ENCODE data around the gene RNF215.

RNF215 gene

DNA sequence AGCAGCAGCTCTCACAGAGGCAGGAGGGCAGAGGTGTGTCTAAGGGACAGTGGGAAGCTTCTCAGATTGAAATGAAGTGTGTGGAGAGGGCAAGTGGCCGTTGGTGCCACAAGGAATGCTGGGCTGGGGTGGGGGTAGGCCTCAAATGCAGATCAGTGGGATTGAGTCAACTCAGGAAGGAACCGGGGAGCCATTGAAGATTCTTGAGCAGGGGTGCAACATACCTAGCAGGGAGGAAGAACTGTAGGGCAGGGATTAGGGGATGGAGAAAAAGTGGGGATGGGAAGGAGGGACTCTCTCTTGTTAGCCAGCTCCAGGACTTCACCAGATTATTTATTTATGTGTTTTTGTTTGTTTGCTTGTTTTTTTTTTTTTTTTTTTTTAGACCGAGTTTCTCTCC, 6.7 kb upstream of the RNF215 start:
- no peak for DNase-seq

DNA sequence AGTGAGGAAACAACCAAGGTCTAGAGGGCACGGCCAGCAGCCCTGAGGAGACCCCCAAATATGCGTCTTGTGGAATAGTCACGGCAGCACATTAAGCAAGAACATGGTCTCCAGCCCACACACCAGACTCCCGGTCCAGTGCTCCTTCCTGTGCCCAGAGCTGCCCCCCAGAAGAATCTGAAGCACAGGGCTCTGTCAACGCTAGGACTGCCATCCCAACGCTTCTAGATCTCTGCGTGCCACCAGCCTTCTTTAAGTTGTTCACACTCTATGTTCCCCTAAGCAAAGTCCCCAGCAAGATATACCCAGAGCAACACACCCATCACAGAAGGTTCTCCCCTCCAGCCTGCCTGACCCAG, 6.1 kb upstream of the RNF215 start:
- no peak for DNase-seq

DNA sequence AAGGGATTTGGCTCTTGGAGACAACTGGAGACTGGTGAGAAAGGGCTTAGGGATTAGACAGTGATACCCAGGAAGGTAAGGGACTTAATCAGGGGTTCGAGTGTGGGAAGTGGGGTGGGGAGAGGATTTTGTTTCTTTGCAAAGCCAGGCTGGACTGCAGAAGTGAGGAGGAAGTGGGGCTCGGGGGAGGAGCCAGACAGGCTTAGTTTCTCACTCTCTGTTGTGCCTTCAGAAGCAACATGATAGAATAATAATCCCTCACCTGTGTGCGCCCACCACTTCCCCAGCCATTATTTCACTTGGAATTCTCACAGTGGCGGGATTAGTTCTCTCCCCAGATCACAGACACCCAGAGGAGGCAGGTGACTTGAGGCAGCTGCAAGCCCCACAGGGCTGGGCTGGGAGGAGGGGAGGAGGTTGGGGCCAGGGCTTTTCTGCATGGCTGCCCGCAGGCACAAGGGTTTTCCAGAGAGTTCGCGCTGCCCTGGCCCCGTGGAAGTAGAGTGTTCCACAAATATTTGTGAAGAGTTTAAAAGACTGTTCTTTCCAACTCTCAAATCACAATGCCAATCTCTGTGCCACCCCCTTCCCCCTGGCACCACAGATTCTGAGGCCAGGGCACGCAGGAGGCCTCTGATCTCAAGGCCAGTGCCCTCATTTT, 5.6 kb upstream of the RNF215 start:
- no peak for DNase-seq

DNA sequence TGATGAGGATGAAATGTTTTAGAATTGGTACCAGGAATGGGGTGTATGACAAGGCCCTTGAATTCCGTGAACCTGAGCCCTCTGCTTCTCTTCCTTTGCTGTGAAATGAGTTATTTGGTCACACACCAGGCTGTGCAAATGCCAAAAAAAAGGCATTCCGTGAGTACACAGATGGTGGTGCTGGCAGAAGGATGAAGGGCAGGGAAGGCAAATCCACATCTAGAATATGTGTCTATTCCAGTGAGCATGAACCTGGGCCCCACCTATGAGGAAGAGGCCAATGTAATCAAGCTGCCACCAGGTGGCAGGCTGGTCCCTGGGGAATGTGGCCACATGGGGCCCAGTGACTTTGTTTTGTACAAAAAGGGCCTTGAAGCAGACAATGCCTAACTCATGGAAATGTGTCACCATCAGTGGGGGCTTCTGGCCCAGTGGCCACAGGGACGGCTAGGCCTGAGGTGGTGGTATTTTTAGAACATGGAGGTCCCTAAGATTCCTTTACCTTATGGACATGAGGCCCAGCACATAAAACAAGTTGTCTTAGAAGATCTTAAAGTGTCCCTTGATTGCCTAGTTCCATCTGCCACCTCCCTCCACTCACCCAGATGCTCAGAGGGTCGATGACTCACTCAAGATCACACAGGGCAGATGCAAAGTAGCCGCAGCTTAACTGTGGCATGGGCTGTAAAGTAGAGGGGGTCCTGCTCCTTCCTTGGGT, 3.9 kb upstream of the RNF215 start:
- DNase-seq: peak; percentile 67

GRCh38 chr22:30386608-30386959, 627 bp downstream of the RNF215 start:
- no peak for DNase-seq

GRCh38 chr22:30385942-30386341, 1.3 kb downstream of the RNF215 start:
- DNase-seq: no peak

- DNase-seq: no peak
These were observed 4.2 kb downstream of the RNF215 start for GRCh38 chr22:30383061-30383460.

GRCh38 chr22:30382340-30382739, 4.9 kb downstream of the RNF215 start:
- no peak for DNase-seq

DNA sequence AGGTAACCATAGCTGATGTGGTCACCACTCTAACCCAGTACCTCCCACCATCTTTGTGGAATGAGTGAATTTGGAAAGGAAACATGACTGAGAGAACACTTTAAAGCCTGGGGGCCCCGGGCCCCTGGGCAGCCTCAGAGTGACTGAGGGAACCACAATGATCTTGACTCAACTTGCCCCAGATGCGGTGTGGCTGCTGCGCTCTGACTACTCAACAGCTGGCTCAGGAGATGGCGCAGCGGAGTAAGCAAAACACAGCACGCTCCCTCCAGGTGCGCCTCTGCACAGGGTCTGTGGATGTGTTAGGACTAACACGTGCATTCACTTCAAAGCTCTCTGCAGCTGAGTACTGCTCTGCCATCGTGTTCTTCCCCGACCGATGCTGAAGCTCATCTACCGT, 5.9 kb downstream of the RNF215 start:
- no peak for DNase-seq

GRCh38 chr22:30380011-30380410, 7.2 kb downstream of the RNF215 start:
- DNase-seq: no peak

DNA sequence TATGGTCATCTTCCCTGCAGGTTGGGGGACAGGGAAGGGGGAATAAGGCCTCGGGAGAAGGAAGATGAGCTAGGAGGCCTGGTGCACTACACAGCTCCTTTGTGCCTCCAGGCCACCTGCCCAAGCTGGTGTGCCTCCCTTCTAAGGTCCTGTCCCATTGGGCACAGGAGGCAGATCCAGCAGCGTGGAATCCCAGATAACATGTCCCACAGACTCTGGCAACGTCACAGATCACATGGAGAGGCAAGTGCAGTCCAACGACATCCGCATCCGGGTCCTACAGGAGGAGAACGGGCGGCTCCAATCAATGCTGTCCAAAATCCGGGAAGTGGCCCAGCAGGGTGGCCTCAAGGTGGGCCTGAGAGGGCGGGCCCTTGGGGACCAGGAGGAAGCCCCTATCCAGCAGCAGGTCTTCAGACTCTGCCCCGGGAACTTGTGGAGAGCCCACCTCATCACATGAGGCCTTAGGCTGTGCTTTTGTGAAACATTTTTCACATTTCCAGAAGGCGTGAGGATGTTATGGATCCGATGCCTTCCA, 11.8 kb downstream of the RNF215 start:
- DNase-seq: no peak

GRCh38 chr22:30373331-30374325, 13.6 kb downstream of the RNF215 start:
- no peak for DNase-seq

- DNase-seq: no peak
These were observed 14.3 kb downstream of the RNF215 start for GRCh38 chr22:30372915-30373314.

GRCh38 chr22:30371981-30372380, 15.2 kb downstream of the RNF215 start:
- no peak for DNase-seq

DNA sequence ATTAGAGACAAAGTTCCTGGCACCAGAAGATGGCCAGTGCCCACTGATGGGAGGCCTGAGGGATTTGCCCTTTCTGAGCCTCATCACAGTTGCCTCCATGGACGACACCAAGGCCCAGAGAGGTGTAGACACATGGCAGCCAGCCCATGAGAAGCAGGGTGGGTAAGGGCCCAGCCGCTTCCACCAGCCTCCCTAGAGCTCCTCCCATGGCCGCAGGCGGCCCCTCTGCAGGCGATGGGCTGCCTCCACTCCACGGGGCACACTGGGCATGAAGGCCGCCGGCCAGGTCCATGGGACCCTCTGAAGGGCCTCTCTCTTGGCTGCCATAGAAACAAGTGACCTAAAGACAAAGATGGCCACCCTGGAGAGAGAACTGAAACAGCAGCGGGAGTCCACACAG, 15.9 kb downstream of the RNF215 start:
- no peak for DNase-seq

DNA sequence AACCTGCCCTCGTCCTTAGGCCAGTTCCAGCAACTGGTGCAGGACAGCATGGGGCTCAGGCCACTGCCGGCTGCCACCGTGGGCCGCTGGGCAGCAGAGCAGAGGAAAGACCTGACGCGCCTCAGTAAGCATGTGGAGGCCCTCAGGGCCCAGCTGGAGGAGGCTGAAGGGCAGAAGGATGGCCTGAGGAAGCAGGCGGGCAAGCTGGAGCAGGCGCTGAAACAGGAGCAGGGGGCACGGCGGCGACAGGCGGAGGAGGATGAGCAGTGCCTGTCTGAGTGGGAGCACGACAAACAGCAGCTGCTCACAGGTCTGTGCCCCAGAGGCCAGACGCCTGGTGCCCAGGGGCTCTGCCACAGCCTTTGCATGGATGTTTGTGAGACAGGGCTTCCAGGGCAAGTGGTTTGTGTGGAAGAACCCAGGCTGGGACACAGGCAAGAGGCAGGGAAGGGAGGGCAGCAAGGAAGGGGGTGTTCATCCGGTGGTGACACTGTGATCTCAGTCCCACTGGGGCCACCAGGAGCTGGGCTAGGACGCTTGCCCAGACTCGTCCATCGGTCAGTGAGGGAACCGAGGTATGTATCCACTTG, 16.5 kb downstream of the RNF215 start:
- no peak for DNase-seq

DNA sequence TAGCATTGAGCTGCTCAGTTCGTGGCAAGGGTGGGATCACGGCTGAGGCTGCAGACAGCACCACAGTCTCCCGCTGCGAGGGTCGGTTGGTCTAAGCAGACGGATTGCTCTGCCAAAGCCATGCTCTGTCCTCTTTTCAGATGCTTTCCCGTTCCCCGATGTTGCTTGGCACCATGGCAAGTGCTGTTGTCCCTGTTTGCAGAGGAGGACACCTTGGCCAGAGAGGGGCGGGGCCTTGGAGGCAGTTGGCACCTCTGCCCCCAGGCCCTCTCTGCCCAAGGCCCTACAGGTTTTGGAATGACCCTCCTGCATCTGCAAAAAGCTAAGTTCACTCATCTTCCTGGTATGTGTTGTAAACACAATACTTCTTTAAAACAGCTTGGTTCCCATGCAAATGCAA, 18.8 kb downstream of the RNF215 start:
- DNase-seq: no peak

- no peak for DNase-seq
These were observed 21.3 kb downstream of the RNF215 start for GRCh38 chr22:30365891-30366290.

DNA sequence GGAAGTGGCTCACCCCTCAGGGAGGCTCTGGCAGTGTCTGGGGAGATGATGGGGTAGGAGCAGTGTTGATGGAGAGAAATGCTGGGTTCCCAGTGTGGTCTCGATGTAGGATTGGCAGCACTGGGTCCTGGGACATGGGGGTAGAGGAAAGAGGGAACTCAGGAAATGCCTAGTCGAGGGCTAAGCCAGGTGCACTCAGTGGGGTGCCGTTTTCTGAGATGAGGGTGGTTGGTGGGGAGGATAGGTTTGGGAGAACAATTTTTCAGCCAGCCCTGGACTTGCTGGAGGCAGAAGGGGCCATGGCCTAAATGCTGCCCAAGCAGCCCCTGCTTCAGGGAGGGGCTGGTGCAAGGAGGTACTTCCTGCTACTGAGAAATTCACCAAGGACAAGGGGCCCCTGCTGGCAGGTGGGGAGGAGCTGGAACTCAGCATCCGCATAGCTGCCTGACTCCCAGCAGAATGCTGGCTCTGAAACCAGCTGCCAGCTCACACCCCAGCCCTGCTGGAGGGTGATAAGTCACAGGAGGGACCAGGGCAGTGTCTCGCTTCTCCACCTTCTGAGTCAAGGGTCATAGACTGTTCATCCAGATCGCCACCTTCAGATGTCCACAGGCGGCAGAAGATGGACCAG, 24.4 kb downstream of the RNF215 start:
- no peak for DNase-seq

DNA sequence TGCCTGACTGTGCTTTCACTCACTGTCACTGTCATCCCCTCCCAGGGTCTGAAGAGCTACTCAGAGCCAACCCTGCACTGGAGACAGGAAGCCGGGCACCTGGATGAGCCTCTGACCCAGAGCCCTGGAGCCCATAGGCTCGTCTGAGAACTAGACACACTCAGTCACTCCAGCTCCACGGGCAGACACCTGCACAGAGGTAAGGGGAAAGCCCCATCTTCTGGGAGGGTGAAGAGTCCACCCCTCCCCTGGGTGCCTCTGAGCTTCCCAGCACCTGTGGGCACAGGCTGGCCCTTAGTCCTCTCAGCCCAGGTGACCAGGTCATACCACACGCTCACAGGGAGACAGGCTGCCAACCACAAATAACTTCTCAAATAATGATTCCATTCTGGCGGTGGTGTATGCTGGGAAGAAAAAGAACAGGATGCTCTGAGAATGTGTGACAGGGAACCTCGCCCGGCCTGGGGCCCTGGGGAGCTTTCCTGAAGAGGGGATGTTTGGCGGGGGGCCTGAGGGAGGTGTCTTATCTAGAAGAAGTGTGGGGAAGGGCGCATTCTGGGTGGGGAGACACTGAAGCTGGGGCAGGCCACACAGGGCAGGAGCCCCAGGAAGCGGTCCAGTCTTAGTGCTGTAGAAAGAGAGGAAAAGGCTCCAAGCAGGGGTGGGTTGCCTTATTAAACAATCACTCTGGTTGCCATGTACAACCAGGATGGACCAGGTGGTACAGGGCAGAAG, 25.1 kb downstream of the RNF215 start:
- DNase-seq: no peak

- no peak for DNase-seq
These were observed 28.7 kb downstream of the RNF215 start for GRCh38 chr22:30358541-30358940.

All from activated CD4-positive, alpha-beta T cell treated with anti-CD3 and anti-CD28 coated beads for 1 hour (primary cell).